ENCODE measurements around the gene LRMDA. TPM values are rescaled to one million over a fixed set of nuclear protein-coding genes. Genes with fewer than 3 reads are reported as not detected.

LRMDA gene
- polyA plus RNA-seq, 2 of the 4 experiments (the other 2 are of a cell fraction), result 4.6 to 5.2 TPM

GRCh38 chr10:75616874-75617478 is 185.6 kb downstream of the LRMDA start:
- 49% methylated on average over 3 of the region's 3 CpGs for WGBS (ENCODE audit: missing lambda C conversion rate)
- Histone ChIP-seq H3K4me1 (no peaks in the 10 kb centered on the region), H3K9me3 (no peaks in the 10 kb centered on the region), H3K27ac (no peak overlapping the region), H3K4me2 (no peak overlapping the region), H3K4me3 (no peak overlapping the region)
- no peak for TF ChIP-seq JUN (IDR thresholded peaks at IDR 0.05)
- FAIRE-seq, result no peak
- DNase-seq (ENCODE audit: low read depth in 1 of 2, low spot score in 1 of 2), result no peak
- ATAC-seq, result no peak
- ChIA-PET POLR2A (no interaction called here), CTCF (no interaction called here)

DNA sequence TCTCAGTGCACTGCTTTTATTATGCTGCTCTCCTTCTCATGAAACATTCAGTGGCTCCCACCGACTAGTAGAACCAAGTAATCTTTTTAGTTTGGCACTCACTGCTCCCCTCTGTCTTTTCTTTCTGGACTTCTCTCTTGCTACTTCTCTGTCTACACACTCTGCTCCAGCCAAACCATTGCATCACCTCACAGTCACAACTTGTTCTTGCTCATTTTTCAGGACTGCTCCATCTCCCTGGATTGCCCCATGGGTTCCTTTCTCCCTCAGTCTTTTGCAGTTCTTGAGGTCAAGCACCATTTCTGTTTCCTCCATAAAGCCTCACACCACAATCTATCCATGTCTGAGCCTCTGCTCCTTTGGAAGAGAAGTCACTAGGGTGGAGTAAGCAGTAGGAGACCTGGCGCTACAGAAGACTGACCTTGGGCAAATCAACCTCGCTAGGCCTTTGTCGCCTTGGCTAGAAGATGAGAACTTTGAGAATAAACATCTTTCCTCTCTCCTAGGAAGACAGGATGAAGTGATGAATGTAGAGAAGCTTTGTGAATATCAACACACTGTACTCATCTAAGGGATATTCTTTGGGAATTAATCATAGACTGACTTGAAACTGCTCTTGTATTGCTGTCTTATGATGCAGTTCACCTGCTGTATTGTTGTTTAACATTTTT is 186.2 kb downstream of the LRMDA start:
- ATAC-seq (no peak), FAIRE-seq (no peak), DNase-seq (ENCODE audit: low read depth in 1 of 2, low spot score in 1 of 2) (no peak)
- H3K27ac ChIP-seq, result no peak overlapping the region
- ChIA-PET CTCF (no interaction called here), POLR2A (no interaction called here)
- no peak overlapping the region for H3K4me2 ChIP-seq
- TF ChIP-seq EHMT2 (IDR thresholded peaks at IDR 0.05; ENCODE audit: low read depth) (no peak), EHF (CRISPR knock-in tag; IDR thresholded peaks at IDR 0.05) (no peak), TP53 (CRISPR knock-in tag; IDR thresholded peaks at IDR 0.05) (no peak), NPAS2 (CRISPR knock-in tag; IDR thresholded peaks at IDR 0.05; ENCODE audit: borderline replicate concordance) (no peak), MAFK (IDR thresholded peaks at IDR 0.05; ENCODE audit: partially characterized antibody) (no peak), HMGXB4 (CRISPR knock-in tag; IDR thresholded peaks at IDR 0.05; ENCODE audit: borderline replicate concordance) (no peak), MYC (IDR thresholded peaks at IDR 0.05; ENCODE audit: borderline replicate concordance, low read length) (no peak), ZSCAN20 (CRISPR knock-in tag; IDR thresholded peaks at IDR 0.05) (no peak), REST (IDR thresholded peaks at IDR 0.05) (no peak), KDM5A (IDR thresholded peaks at IDR 0.05) (no peak), CBX8 (IDR thresholded peaks at IDR 0.05) (no peak), MAX (IDR thresholded peaks at IDR 0.05) (no peak), ZFP36 (IDR thresholded peaks at IDR 0.05; ENCODE audit: borderline replicate concordance, partially characterized antibody) (no peak), CHD4 (IDR thresholded peaks at IDR 0.05; ENCODE audit: borderline replicate concordance) (no peak), PHF8 (IDR thresholded peaks at IDR 0.05; ENCODE audit: borderline replicate concordance, low read depth) (no peak)
- H3K4me1 ChIP-seq, result no peaks in the 10 kb centered on the region
- 67% methylated on average over 4 of the region's 4 CpGs for WGBS (ENCODE audit: missing lambda C conversion rate)
- H3K4me3 ChIP-seq, result no peak overlapping the region
- H3K9me3 ChIP-seq, result no peaks in the 10 kb centered on the region

GRCh38 chr10:75619635-75620034 is 188.2 kb downstream of the LRMDA start:
- Histone ChIP-seq H3K4me3 (no peak overlapping the region), H3K27ac (no peak overlapping the region), H3K4me1 (no peaks in the 10 kb centered on the region), H3K4me2 (no peak overlapping the region), H3K9me3 (no peaks in the 10 kb centered on the region)
- ATAC-seq (no peak), FAIRE-seq (no peak), DNase-seq (ENCODE audit: low read depth in 1 of 2, low spot score in 1 of 2) (no peak)
- TF ChIP-seq HMGXB4 (CRISPR knock-in tag; IDR thresholded peaks at IDR 0.05; ENCODE audit: borderline replicate concordance) (no peak), FOSL2 (IDR thresholded peaks at IDR 0.05) (no peak), FOSL2 (CRISPR knock-in tag; IDR thresholded peaks at IDR 0.05) (no peak), MAFK (IDR thresholded peaks at IDR 0.05; ENCODE audit: partially characterized antibody) (no peak), MAX (IDR thresholded peaks at IDR 0.05) (no peak)
- TF ChIP-seq, protein P1, sequence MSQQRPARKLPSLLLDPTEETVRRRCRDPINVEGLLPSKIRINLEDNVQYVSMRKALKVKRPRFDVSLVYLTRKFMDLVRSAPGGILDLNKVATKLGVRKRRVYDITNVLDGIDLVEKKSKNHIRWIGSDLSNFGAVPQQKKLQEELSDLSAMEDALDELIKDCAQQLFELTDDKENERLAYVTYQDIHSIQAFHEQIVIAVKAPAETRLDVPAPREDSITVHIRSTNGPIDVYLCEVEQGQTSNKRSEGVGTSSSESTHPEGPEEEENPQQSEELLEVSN (IDR thresholded peaks at IDR 0.05; ENCODE audit: borderline replicate concordance, low read depth), result no peak
- CTCF ChIA-PET, result interaction anchor here (2.5 kb wide), 1 partner anchor 9 kb away, joined by 6 read pairs; no protein-coding TSS in a partner anchor
- POLR2A ChIA-PET, result no interaction called here
- 64% methylated on average over 3 of the region's 3 CpGs for WGBS (ENCODE audit: missing lambda C conversion rate)

All from A549 (cell line).